Activated CD4-positive, alpha-beta T cell treated with anti-CD3 and anti-CD28 coated beads, Interleukin-2, Interleukin-4, amounts not matched to agents 100 ng/mL and 50 ng/mL, durations not matched to agents 16 hours and 8 hours (primary cell): Measurements from ENCODE around the gene CCDC85B.

ENCODE experiments used
- DNase-seq: peaks from one replicate; pipeline ENCODE4 v3.0.0-alpha.2; 2020; ENCODE audit warnings: low spot score

The CCDC85B gene

DNA sequence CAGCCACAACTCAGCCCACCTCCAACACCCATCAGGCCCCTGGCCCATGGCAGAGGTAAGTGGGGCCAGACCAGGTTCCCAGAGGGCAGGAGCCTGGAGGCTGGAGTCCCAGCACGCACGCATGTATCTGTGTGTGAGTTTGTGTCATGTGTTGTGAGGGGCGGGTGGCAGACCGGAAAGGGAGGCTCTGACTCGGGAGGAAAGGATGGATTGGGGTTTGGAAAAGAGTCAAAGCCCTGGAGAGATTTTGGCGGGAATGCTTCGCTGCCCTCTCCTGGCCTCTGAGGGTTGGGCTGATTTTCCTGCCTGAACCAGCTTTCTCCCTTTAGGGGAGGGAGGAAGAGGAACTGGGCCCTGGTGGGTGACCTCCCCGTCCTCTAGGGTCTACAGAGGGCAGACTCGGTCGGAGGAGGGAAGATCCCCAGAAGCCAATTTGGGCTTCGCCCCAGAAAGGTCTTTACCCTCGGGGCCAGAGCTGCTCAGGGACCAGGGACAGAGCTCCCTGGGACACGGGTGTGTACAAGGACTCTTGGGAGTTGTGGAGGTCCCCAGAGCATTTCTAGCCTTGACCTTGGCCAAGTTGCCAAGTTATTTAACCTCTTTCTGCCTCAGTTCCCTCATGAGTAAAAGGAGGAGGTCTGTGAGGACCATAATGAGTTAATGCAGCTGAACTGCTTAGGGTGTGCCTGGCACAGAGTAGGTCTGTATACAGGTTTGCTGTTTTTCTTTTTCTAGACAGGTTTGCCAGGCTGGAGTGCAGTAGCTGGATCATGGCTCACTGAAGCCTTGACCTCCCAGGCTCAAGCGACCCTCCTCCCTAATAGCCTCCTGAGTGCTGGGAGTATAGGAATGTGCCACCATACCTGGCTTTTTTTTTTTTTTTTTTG lies 21.5 kb downstream of the CCDC85B start:
- DNase-seq = no peak

GRCh38 chr11:65912845-65913244 lies 22.4 kb downstream of the CCDC85B start:
- no peak for DNase-seq

DNA sequence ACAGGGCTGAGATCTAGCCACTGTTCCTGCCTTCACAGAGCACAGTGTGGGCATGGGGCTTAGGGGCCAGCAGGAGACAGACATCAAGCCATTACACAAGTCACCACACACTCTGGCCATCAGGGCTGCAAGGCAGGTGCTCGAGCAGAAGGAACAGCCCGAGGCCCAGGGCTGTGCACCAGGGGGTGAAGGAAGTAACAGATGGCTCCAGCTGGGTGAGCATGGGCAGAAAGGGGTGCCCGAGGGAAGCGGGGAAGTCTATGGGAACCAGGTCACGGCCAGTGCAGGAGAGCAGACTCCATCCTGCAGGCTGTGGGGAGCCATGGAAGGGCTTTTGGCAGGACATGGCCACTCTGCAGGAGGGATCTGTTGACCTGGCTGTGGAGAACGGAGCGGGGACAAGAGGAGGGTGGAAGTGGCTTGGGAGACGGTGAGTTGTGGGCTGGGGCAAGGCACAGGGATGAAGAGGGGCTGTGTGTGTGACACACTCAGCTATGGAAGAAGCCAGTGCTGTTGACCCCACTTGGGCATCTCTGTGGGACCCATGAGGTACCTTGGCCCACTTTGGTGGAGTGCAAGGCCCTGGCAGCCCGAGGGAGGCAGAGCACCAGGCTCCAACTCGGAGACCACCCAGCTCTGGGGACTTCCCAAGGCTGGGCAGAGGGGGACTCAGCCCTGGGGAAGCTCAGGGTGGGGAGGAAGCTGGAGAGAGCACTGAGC lies 24.8 kb downstream of the CCDC85B start:
- DNase-seq = no peak

DNA sequence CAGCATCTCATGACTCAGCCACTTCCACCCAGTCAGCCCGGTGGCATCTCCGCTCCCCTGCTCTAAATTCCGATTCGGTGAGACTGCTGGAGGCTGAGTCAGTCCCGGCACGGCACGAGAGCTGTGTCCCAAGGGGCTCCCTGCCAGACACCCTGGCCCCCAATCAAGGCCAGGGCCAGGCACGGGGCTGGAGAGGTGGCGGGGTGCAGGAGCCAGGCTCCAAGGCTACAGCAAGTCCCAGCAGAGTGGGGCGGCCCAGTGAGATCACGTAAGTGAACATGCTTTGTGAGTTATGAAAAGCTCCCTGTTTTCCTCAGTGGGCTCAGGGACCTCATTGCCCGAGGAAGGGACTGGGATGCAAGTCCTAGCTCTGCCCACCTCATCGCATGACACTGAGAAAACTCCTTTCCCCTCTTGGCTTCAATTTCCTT lies 25.4 kb downstream of the CCDC85B start:
- no peak for DNase-seq

GRCh38 chr11:65916391-65916790 lies 25.9 kb downstream of the CCDC85B start:
- DNase-seq = no peak

DNA sequence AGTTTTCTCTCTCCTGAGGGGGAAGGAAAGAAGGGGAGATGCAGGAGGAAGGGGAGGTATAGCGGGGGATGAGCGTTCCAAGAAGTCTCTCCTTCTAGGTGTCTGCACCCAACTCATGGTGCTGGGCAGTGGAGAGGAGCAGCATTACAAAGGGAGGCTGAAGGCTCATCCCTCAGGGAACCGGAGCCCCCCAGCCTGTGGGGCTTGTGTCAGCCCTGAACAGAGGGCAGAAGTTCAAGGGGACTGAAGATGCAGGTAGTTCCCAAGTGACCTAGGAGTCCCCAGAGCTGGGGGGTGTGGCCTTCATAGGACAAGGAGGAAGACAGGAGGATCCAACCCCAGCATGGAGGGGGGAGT lies 26.6 kb downstream of the CCDC85B start:
- DNase-seq = no peak

DNA sequence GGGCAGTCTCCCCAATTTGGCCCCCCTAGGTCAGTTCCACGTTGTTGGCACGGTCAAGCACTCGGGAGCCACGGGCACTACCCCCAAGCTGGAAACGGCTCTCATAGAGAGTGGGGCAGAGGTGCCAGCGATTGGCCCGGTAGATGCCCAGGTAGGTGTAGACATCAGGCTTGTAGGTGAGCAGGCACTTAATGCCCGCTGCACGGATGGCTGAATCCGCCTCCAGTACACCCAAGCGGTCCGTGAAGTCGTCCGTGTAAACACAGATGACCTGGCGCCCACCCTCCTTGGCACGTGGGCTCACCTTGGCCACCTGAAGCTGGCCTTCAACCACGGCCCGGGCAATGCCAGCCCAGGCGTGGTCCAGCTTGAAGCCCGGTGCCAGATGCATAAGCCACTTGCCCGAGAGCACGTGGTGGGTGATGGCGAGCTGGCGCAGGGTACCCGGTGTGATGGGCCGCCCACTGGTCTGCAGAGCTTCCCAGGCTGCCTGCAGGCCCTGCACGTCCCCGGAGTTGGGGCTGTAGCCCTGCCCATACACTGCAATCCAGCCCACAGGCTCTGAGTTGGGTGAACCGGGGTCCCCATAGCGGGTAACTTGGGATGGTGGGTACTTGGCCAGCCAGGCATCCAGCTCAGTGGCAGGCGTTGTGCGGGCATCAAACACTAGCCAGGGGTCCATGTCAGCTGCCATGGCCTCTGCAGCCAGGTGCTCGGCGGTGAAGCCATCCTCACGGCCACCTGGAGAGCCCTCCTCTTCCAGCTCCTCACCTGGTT lies 27.1 kb downstream of the CCDC85B start:
- DNase-seq = no peak

DNA sequence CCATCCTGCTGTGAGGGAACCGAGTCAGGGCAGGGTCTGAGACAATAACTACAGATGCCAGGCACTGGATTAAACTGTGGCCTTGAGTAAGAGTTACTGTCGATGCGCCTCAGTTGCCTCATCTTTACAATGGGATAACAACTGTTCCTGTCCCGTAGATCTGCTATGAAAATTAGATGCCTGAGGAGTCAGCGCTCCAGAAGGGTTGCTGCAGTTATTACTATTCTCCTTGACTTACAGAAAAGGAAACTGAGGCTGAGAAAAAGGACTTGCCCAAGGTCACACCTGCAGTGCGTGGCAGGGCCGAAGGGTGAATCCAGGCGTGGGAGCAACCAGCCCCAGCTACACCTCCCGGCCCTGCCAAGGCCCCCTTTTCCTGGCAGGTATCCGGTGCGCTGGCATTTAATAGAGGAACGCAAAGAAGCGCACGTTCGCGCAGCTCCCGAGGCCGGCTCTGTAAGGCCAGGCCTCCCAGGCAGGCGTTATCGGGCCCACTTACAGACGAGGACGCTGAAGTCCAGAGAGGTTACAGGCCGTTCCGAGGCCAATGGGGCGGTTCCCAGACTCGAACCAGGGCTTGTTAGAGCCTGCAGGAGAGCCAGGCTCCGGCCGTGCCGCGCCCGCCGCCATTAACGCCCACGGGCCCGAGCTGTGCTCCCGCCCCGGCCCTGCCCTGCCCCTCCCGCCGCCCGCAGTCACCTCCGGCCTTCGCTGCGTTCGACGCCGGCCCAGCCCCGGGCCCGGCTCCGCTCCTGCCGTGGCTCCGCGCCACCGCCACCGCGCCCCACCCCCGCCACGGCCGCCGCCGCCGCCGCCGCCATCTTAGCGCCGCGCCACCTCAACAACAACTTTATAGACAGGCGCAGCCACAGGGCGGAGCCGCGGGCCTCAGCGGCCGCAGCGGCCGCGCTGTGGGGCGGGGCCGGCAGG lies 28.0 kb downstream of the CCDC85B start, which contains the start of gene C11orf68:
Gene C11orf68 (minus strand): TSS at position 852 of the 930 bp plus-strand sequence. CDS start 31 bp downstream, at position 821.
- DNase-seq = no peak

GRCh38 chr11:65919141-65919572 lies 28.7 kb downstream of the CCDC85B start, which contains the start of gene DRAP1:
TSS of gene DRAP1 (plus strand) at chr11:65919426. CDS start at chr11:65919502, 76 bp downstream.
- peak; percentile 98 for DNase-seq

- DNase-seq = no peak
Measured at GRCh38 chr11:65919573-65920371, 29.3 kb downstream of the CCDC85B start.

- DNase-seq = no peak
Measured at GRCh38 chr11:65920372-65920802, 29.9 kb downstream of the CCDC85B start.

DNA sequence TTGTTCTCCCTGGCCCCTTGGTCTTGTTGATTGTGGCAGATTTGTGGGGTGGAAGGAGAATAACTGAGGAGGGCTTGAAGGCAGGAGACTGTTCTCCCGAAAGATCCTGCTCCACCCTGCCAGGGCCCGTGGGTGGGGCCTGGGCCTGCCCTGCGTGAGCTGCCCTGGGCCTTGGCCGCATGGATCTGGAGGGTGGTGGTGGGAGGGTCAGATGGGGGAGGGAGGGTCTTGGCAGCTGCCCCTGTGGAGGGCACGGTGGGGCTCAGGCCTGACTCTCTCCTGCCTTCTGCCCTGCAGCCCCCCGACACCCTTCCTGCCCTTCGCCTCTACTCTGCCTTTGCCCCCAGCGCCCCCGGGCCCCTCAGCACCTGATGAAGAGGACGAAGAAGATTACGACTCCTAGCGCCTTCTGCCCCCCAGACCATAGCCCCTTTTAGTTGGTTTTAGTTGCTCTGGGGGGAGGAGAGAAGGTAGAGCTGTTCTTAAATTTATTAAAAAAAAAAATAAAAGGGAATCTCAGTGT lies 30.6 kb downstream of the CCDC85B start:
- no peak for DNase-seq

GRCh38 chr11:65921876-65922275 lies 31.4 kb downstream of the CCDC85B start:
- no peak for DNase-seq

- no peak for DNase-seq
Measured at GRCh38 chr11:65922565-65922964, 32.1 kb downstream of the CCDC85B start.

- DNase-seq = no peak
Measured at GRCh38 chr11:65925397-65925796, 34.9 kb downstream of the CCDC85B start.

GRCh38 chr11:65927904-65928397 lies 37.5 kb downstream of the CCDC85B start:
- DNase-seq = peak; percentile 83

GRCh38 chr11:65928667-65929066 lies 38.2 kb downstream of the CCDC85B start:
- DNase-seq = no peak

GRCh38 chr11:65931773-65932557 lies 41.5 kb downstream of the CCDC85B start:
- DNase-seq = no peak

DNA sequence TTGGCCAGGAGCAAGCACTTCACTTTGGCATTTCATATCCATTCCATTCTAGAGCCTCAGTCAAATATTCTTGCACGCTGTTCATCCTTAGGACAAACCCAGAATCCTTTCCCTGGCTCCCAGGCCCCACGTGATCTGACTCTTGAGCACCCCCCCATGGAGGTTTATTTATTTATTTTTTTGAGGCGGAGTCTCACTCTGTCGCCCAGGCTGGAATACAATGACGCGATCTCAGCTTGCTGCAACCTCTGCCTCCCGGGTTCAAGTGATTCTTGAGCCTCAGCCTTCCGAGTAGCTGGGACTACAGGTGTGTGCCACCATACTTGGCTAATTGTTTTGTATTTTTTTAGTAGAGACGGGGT lies 42.1 kb downstream of the CCDC85B start:
- no peak for DNase-seq
